ENCODE results near the gene PBX1.

The PBX1 gene

DNA sequence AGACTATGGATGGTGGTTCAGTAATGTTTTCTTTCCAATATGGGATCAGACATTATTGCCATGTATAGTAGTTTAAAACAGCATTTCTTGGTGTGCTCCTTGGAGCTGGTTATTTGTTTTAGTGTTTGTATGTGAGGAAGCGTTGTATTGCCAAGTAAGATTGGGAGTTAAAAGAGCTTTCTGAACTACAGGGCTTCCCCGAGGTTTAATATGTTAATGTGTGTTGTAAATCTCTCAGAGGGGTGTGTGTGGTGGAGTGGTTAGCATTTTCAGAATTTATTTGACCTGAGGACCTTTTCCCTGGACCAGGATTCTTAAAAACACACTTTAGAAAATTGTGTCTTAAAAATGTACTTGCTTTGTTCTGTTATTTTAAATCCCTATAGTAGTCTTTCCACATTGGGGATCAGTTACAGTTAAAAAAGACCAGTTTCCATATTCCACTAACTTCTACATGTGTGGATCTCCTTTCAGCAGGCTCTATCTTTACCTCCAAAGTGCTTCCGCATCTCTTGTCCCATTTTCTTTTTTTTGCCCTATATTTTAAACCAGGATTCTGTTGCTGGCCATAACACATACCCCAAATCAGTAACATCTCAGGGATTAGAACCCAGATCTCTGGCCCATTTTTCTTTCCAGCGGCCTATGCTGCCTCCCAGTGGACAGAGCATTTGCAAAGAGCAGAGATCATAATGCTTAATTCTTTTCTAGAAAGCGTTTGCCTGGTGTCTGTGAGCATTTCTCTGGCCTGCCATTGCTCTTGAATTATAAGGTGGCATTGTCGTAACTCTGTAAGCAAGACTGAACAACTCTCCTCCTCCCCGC is 58.6 kb downstream of the PBX1 start:
- DNase-seq (ENCODE audit: low spot score) = peak; percentile 31

DNA sequence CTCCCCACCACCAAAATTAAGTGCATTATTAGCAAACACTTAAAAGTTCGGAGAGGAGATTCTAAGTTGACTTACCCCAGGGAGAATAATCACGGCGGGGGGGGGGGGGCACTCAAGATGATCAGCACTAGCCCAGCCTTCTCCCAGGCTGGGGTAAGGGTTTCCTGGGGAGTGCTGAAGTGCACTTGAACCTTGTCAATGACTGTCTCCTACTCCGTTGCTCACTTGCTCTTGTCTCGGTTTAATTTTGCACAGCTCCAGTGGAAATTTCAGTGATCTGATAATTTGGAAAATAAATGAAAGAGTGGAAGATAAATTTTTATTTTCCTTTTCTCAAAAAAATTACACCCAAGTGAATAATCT is 59.2 kb downstream of the PBX1 start:
- no peak for DNase-seq (ENCODE audit: low spot score)

DNA sequence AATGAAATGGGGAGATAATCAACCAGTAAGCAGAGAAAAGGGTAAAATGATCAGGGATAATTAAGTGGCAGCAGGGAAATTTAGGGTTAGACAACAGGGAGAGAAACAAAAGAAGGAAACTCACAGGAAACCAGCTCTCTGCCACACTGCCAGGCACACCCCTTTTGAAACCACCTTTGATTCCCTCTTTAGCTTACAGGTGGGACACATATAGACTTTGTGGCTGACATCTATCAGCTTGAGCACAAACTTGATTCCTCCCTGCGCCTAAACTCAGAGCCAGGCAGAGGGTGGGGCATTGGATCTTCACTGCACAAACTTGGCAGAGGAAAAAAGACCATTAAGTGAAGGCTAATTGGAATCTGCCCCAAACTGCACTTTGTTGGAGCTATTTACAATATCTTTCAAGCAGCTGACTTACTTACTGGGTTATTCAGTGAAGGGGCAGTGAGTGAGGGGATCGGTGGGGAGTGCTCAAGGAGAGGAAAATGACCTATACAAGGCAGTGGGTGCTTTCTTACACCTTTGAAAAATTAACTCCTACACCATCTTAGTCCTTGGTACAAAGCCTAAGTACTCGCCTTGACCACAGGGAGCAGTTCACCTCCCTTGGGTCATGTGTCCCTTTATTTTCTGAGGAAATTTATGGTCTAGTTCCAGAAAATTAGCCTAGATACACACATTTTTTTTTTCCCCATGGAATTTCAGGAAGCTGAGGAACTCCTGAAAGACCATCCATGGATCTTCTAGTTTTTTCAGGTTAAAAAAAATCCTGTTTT is 60.2 kb downstream of the PBX1 start:
- DNase-seq (ENCODE audit: low spot score) = no peak

DNA sequence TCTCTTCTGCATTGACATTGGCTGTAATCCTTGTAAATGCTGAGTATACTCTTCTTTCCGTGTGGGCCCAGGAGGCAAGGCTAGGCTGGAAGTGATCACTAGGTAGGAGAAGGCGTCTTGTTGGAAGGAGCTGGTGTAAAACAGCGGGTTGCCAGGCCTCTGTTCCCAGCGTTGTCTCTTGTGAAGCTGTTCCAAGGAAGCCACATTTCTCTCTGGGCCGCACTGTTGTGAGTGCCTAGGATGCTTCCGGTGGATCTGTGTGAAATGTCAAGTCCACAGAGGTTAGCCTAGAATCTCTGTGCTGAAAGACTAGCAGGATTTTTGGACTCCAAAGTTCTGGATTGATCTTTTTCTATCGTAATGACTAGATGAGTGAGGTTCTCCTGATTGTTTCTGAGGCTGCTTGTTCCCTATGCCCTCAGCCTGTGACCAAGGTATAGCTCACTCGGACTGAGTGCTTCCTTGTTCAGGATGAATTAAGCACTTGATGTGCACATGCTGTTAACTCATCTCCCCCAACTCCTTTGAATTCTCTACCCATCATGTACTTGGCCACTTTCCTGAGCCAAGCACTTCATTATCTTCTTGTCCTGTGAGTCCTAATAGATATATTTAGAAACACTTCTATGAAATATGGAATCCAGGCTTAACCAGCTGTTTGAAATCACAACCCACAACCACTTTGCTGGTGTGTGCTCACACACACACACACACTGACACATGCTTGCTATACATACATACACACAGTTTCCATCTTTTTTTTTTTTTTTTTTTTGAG is 63.3 kb downstream of the PBX1 start:
- DNase-seq (ENCODE audit: low spot score) = no peak

DNA sequence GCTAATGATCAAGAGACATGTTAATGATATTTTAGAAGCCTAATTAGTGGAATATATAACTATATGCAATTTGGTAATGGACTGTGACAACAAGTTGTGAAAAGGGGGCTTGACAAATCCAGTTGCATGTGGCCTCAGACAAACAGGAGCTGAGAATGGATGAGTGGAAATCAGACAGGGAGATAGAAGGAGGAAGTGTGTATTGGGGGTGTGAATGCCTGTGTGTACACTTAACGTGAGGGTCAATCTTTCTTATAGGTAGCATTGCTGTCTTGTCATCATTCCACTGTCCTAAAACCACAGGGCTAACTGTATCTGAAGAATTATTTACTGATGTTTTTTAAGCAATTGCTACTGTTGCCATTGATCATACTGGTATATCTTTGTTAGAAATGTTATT is 64.8 kb downstream of the PBX1 start:
- no peak for DNase-seq (ENCODE audit: low spot score)

DNA sequence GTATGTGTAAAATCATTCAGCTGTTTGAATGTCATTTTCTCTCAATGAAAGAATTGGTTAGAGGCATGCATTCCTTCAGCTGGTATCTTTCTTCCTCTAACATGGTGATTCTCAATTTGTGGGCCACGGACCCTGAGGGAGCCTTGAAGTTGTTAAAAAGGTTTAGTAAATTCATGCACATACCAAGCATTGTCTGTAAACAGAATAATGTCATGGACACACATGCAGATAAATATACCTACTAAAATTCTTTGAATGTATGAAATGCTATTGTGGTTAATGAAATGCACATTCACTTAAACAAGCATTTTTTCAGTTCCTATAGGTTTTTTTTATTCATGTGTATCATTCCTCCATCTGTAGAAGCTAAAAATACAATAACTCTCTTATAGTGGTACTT is 65.4 kb downstream of the PBX1 start:
- DNase-seq (ENCODE audit: low spot score) = no peak

DNA sequence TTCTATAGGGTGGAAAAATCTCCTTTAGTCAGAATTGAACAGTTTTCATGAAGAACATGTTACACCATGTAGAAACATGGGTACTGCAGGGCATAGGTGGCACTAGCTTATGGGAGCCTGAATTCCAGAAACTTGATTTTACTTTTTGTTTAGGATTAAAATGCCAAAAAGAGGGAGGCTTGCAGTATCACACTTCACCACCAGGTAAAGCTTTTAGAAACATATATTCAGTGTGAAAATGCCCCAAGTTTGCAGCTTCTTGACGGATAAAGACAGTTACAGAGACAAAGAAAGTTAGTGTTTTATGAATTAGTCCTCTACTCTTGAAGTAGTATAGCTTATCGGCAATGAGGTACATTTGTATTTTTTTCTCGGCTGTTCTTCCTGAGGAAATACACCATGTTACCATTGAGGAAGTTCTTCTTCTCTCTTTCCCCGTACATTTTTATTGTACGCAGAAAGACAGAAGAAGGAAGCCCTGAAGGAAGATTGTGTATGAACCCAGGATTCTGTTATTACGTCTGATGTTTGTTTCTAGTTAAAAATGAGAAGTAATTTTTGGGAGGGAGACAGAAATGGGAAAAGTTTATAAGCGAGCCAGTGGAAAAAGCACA is 66.1 kb downstream of the PBX1 start:
- DNase-seq (ENCODE audit: low spot score) = no peak

DNA sequence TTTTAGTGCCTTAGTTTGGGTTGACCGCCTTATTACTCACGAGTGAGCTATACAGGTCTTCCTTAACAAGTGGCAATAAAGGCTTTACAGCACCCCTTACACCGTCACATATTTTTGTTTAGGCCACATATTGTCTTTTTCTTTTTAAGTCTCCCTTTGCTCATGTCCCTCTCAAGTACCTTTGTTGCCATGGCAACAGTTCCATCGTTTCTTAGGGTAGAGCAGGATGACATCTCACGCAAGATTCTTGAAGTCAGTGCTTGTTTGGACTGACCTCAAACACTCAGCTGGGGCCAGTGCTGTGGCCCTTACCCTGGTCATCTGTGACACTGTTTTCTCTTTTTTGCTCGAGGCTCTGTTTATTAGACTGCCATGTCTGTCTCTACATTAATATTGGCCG is 69.8 kb downstream of the PBX1 start:
- DNase-seq (ENCODE audit: low spot score) = no peak

DNA sequence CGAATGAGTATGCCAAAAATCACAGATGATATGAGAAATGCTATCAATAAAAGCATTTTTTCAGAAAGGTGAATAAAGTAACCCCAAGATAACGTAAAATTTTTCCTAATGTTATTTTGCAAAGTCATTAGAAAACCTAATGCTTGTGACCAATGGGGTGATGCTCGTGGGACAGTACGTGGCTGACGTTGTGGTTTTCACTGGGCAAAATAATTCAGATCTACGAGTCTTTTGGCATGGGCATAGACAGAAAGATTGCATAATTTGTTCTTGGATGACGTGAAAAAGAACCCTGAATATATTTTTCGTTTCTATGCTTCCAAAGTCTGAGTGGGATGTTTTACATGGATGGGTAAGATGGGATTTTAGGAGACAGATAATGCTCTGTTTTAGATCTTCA is 71.0 kb downstream of the PBX1 start:
- DNase-seq (ENCODE audit: low spot score) = no peak

DNA sequence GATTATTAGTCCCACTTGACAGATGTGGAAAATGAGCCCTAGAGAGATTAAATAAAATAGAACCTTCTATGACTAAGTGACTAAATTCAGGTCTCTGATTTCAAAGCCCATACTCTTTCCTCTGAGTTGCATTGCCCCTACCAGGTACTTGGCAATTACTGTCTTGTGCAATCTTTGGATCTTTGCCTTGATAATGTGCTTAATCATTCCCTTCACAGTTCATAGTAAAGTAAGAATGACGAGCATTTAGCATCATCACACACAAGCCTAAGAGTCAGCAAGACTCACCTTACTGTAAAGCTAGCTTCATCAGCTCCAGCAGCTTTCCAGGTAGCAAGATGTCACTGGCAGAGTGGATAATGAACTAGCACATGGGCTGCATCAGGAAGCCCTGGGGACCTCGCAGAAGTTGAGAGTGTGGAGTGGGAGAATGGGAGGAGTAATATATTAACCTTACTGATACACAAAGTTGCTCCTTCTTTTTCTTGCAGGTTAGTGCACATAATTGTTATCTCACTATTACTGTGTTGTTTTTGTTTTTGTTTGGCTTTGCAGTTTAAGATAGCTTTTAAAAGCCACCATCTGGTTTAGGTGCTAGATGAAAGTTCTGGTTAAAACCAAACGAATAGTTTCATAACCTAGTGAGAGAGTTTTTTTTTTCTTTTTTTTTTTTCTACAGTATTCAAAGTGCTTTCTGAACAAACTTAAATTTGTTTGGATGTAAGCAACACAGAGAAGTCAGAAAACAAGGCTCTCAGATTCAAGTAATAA is 71.8 kb downstream of the PBX1 start:
- DNase-seq (ENCODE audit: low spot score) = no peak

DNA sequence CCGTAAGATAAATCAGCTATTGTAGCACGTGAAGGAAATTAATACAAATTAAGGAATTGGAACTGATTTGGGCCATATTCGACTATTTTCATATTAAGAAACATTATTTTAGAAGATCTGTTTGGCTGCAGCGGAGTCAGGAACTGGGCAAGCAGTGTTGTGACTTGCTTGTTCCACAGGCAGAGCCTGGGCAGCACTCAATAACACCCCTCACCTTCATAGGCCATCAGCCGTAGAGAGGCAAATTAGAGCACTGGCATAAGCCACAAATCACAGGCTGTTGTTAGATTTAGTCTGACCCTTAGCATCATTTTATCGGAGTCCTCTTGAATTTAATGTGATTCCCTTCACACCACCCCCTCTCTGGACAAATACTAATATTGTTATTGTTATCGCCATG is 72.8 kb downstream of the PBX1 start:
- DNase-seq (ENCODE audit: low spot score) = no peak

DNA sequence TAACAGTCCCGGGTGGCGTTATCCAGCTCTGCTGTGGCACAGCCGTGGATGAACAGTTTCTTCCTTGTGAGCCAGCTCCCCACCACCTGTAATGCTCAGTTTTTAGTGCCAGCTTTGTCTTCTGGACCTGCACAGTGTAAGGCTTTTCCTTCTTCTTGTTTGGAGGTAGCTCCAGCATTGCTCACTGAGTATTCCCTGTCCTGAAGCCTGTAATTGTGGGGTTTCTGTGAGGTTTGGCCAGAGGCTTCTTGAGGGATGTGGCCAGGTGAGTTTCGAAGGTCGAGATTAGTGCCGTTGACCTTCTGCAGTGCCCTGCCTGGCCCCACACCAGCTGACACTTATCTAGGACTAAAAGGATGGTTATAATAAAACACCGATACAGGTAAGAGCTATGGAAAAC is 75.0 kb downstream of the PBX1 start:
- no peak for DNase-seq (ENCODE audit: low spot score)

DNA sequence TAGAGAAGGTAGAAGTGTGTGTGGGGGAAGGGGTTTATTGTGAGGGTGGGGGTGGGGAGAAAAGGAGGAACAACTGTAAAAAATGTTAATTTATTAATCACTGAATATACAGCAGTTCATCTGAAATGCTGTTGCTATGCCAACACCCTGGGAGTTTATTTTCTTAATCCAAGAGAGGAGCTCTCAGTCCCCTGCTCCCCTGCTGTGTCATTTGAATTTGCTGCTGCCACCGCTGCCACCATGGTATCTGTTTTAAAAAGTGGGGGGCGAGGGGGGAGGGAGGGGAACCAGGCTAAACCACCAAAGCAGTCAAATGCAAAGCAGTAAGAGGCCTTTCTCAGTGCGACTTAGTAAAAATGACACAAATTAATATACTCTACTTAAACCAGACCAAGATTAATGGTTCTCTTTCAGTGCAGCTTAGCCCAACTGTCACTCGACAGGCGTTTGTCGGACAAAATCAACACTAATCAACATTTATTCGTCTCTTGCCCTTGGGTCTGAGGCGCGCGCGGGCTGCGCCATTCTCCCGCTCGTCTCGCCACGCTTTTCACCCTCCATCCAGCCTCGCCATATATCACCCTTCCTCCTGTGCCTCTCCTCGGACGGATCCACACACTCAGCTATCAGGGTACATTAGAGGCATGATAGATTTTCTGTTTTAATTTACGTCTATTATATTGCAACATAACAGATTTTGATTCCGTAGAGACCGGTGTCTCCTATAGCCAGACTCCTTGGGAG is 76.2 kb downstream of the PBX1 start:
- no peak for DNase-seq (ENCODE audit: low spot score)

DNA sequence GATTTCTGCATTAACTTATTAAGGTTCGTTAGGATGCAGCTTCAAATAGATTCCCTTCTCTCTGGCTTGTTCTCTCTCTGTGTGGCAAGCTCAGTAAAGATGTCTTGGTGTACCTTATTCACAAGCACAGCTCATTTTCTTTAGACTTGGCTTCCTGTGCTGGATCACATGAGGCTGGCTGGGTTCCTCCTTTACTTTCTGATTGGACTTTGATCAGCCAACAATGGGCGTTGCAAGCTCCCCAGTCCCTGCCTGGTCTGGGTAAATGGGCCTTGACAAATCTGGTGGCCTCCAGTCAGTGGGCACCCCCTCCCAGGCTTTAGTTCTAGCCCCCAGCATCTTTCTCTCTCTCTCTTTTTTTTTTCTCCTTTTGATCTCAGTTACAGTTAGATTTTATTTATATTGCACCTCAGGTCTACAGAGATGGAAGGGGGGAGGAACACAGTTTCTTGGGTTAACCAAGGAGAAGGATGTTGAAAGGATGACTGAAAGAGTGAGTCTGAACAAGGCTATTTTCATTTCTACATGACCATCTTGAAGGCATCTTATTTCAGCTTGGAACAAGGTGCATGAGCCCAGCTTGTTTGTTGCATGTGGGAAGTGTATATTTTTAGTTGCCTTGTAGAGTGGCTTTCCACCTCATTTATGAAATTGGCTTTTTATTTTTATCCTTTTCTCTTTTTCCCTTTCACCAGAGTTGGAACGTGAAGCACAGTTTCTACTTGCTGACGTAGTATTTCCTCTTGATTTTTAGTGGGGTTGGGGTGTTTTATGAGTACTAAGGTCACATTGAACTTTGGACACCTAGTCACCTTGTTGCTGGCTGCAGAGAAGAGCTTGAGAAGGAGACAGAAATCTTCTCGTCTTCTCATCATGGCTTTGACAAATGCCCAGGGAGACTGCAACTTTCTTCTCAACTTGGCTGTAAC is 77.1 kb downstream of the PBX1 start:
- peak; percentile 37 for DNase-seq (ENCODE audit: low spot score)

DNA sequence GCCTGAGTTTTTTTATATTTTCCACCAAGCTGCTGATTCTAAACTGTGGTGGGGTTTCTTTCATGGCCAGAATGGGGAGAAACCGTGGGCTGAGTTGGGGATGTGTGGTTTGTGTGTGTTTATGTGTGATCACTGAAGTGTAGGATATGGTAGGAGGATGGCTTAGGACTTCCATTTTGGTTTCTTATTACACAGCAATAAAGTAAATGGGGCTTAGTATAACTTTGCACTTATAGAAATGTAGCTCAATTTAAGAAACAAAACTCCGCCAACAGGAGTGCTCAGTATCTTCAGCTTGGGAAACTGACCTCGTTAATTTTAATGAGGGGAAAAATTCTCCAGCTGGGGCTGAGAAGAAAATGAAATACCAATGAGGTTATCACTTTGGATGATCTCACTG is 77.8 kb downstream of the PBX1 start:
- no peak for DNase-seq (ENCODE audit: low spot score)

DNA sequence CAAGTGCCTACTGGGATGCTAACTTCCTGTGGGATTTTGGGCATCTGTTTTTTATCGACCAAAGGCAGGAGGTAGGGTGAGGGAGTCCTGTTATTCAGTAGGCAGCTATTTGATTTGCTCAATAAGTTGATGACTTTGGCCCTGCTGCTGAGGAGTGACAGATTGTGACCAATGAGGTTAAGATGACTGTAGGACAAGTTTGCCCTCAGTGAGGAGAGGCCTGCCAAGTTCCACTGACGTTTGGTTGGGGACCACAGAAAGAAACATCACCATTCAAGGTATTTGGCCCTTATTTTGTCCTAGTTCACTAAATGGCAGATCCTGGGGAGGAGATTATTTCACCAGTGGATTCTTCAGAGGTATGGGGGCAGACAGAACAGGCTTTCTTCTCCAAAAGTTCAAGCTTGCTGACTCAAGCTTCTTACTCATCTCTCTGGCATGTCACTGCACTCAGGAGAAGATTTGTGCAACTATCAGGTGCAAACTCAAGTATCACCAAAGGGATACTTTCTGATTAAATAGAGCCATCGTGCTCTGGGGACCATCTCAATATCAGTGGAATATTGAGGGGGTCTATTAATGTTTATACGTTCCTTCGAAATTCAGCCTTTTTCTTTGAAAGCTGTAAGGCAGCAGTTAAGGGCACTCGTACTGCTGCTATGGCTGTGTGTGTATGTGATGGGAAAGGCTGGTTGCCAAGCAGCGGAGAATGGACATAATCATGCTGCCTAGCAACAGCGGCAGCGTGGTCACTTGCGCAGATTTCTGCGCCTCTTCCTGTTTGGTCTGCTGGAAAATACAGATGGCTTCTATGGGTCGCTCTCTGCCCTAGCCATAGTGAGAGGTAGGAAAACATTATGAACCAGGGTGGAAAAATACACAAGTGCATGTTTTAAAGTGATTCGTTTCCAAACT is 78.7 kb downstream of the PBX1 start:
- peak; percentile 51 for DNase-seq (ENCODE audit: low spot score)

DNA sequence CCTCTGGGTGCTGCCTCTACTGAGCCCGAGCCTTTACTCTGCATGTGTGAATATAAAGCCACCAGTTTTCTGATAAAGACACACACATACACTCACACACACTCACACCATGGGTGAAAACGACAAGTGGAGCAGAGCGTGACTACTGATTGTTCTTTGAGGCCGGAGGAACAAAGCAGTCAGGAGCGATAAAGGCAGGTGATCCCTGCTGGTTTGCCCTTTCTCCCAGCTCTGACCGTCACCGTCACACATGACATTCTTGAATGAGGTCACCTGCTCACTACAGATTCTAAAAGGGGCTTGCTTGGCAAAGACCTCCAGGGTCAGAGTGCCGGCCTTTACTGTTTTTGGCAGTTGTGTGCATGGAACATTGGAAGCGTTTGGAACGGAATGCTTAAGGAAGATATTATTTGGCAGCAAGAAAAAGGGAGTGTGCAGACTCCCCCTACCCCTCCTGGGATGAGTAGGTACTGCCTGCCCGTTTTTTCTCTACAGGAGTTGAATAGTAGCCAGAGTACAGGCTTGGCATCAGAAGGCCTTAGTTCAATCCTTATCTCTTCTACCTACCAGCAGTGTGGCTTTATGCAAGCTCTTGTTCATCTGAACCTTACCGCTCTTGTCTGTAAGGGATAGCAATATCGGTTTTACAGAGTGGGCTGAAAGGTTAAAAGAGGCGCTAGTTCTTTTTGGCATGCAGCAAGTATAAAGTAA is 79.7 kb downstream of the PBX1 start:
- DNase-seq (ENCODE audit: low spot score) = no peak
